ENCODE data around the gene MALRD1.

Gene MALRD1

GRCh38 chr10:19107406-19107805 lies 58.8 kb downstream of the MALRD1 start:
- no peak for DNase-seq (ENCODE audit: low read depth in 2 of 2)

GRCh38 chr10:19111501-19112267 lies 63.1 kb downstream of the MALRD1 start:
- DNase-seq (ENCODE audit: low read depth in 2 of 2): no peak

GRCh38 chr10:19117438-19117837 lies 68.8 kb downstream of the MALRD1 start:
- no peak for DNase-seq (ENCODE audit: low read depth in 2 of 2)

- DNase-seq (ENCODE audit: low read depth in 2 of 2): no peak
Measured at GRCh38 chr10:19119191-19119590, 70.6 kb downstream of the MALRD1 start.

GRCh38 chr10:19120381-19120908 lies 71.8 kb downstream of the MALRD1 start:
- no peak for DNase-seq (ENCODE audit: low read depth in 2 of 2)

GRCh38 chr10:19133992-19134391 lies 85.4 kb downstream of the MALRD1 start:
- no peak for DNase-seq (ENCODE audit: low read depth in 2 of 2)

- DNase-seq (ENCODE audit: low read depth in 2 of 2): no peak
Measured at GRCh38 chr10:19142967-19143366, 94.4 kb downstream of the MALRD1 start.

GRCh38 chr10:19144206-19144605 lies 95.6 kb downstream of the MALRD1 start:
- DNase-seq (ENCODE audit: low read depth in 2 of 2): no peak

GRCh38 chr10:19154375-19154774 lies 105.8 kb downstream of the MALRD1 start:
- no peak for DNase-seq (ENCODE audit: low read depth in 2 of 2)

GRCh38 chr10:19158358-19158757 lies 109.8 kb downstream of the MALRD1 start:
- DNase-seq (ENCODE audit: low read depth in 2 of 2): no peak

GRCh38 chr10:19158870-19159269 lies 110.3 kb downstream of the MALRD1 start:
- DNase-seq (ENCODE audit: low read depth in 2 of 2): no peak

- no peak for DNase-seq (ENCODE audit: low read depth in 2 of 2)
Measured at GRCh38 chr10:19164461-19164860, 115.9 kb downstream of the MALRD1 start.

- DNase-seq (ENCODE audit: low read depth in 2 of 2): no peak
Measured at GRCh38 chr10:19168584-19168983, 120.0 kb downstream of the MALRD1 start.

- DNase-seq (ENCODE audit: low read depth in 2 of 2): no peak
Measured at GRCh38 chr10:19169041-19169440, 120.4 kb downstream of the MALRD1 start.

GRCh38 chr10:19169684-19170083 lies 121.1 kb downstream of the MALRD1 start:
- DNase-seq (ENCODE audit: low read depth in 2 of 2): no peak

GRCh38 chr10:19178675-19179074 lies 130.1 kb downstream of the MALRD1 start:
- DNase-seq (ENCODE audit: low read depth in 2 of 2): no peak

- DNase-seq (ENCODE audit: low read depth in 2 of 2): no peak
Measured at GRCh38 chr10:19184891-19185290, 136.3 kb downstream of the MALRD1 start.

- DNase-seq (ENCODE audit: low read depth in 2 of 2): no peak
Measured at GRCh38 chr10:19194866-19195265, 146.3 kb downstream of the MALRD1 start.

- DNase-seq (ENCODE audit: low read depth in 2 of 2): no peak
Measured at GRCh38 chr10:19195698-19196097, 147.1 kb downstream of the MALRD1 start.

- DNase-seq (ENCODE audit: low read depth in 2 of 2): no peak
Measured at GRCh38 chr10:19200211-19200610, 151.6 kb downstream of the MALRD1 start.

- no peak for DNase-seq (ENCODE audit: low read depth in 2 of 2)
Measured at GRCh38 chr10:19204246-19204917, 155.8 kb downstream of the MALRD1 start.

GRCh38 chr10:19209319-19209718 lies 160.7 kb downstream of the MALRD1 start:
- no peak for DNase-seq (ENCODE audit: low read depth in 2 of 2)

- no peak for DNase-seq (ENCODE audit: low read depth in 2 of 2)
Measured at GRCh38 chr10:19212590-19212989, 164.0 kb downstream of the MALRD1 start.
